ENCODE data around the gene MINDY1. TPM values are rescaled to one million over a fixed set of nuclear protein-coding genes. Genes with fewer than 3 reads are reported as not detected.
A peak's percentile ranks its signal among the peaks of the same experiment; 100 is the strongest.

Gene MINDY1, protein sequence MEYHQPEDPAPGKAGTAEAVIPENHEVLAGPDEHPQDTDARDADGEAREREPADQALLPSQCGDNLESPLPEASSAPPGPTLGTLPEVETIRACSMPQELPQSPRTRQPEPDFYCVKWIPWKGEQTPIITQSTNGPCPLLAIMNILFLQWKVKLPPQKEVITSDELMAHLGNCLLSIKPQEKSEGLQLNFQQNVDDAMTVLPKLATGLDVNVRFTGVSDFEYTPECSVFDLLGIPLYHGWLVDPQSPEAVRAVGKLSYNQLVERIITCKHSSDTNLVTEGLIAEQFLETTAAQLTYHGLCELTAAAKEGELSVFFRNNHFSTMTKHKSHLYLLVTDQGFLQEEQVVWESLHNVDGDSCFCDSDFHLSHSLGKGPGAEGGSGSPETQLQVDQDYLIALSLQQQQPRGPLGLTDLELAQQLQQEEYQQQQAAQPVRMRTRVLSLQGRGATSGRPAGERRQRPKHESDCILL
- 12.8 and 13.3 TPM in 2 replicates for total RNA-seq (2013; cell fraction: nucleolus; rRNA removed)
- total RNA-seq (2014; rRNA removed), result 7.5 and 8.8 TPM in 2 replicates
- total RNA-seq (2014; rRNA removed; fragmentation: Illumina TruSeq; extraction: Trizol), result 4.4 and 4.9 TPM in 2 replicates
- 7.1 and 7.5 TPM in 2 replicates for total RNA-seq (2021)
- 3.5 TPM for polyA plus RNA-seq (2011; ENCODE audit: low read depth)
- 0.89 and 1.9 TPM in 2 replicates for polyA plus RNA-seq (2011; rRNA removed)
- polyA plus RNA-seq (2011; cell fraction: cytosol; rRNA removed), result 2.3 and 2.5 TPM in 2 replicates
- polyA plus RNA-seq (2011; cell fraction: nucleus; rRNA removed), result 3.0 and 3.6 TPM in 2 replicates
- polyA plus RNA-seq (2012), result 5.9 and 6.1 TPM in 2 replicates
- polyA plus RNA-seq (2014; fragmentation: Illumina TruSeq; extraction: Trizol), result 6.1 and 6.5 TPM in 2 replicates
- under 1 TPM; 0.48 to 0.49 TPM for polyA plus RNA-seq (2014; fragmentation: Nextera tagmentation; extraction: Ambion mirVana)
- 6.4 and 7.7 TPM in 2 replicates for polyA plus RNA-seq (2014; rRNA removed)
- 1 to 10 TPM; 3.4 to 5.1 TPM for polyA plus RNA-seq (2016; fragmentation: Nextera tagmentation; extraction: Ambion mirVana)
- polyA minus RNA-seq (2011; rRNA and poly(A)+ RNA removed), result 2.1 and 4.1 TPM in 2 replicates
- 1.5 and 1.6 TPM in 2 replicates for polyA minus RNA-seq (2011; cell fraction: cytosol; rRNA and poly(A)+ RNA removed)
- polyA minus RNA-seq (2011; cell fraction: nucleus; rRNA and poly(A)+ RNA removed), result 1.9 and 2.3 TPM in 2 replicates
- percentile 59 among the genes with signal in this experiment for Bru-seq, nascent RNA
- BruChase-seq, experiment 1, labeled RNA remaining after a 6-hour chase, result percentile 56 among the genes with signal in this experiment
- BruChase-seq, experiment 2, labeled RNA remaining after a 2-hour chase, result percentile 55 among the genes with signal in this experiment
- long read RNA-seq, experiment 1, partial matches to known transcripts, result 0 of 3 reads
- long read RNA-seq, experiment 1, other reads (novel, unspliced or antisense), result 3 of 3 reads
- long read RNA-seq, experiment 2, partial matches to known transcripts, result 1 of 3 reads
- long read RNA-seq, experiment 2, other reads (novel, unspliced or antisense), result 2 of 3 reads

DNA sequence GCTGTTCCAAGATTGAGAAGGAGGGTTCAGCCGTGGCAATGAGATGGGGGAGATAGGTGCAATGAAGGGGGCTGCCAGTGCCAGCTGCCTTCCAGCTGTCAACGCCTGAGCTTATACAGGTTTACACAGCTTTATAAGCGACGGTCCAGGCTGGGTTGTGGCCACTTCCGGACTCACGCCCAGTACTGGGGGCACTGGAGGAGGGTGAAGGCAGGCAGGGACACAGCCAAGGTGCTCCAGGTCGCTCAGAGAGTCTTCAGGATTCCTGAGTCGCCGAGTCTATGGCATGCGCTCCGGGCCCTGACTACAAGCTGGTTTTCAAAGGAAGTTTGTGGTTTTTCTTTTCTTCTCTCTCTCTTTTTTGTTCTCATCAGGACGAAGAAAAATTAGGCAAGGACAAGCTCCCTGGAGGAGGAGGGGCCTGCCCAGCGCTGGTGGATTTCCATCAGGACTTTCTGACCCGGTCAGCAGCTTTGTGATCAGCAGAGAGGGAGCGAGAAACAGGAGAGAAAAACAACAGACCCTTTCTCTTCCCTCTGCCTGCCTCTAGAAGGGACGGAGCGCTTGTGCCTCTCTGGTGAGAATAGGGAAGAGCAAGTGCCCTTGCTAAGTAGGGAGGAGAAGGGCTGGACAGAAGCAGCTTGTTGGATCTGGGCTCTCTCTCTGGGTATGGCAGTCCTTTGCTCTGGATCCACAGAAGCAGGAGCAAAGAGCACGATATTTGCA lies at the start of gene MINDY1:
Gene MINDY1, minus strand, starts transcription at position 576 of the 726 bp plus-strand sequence. CDS start 4,285 bp downstream, outside the sequence.
- Histone ChIP-seq H3K9me3 (replicated peaks; ENCODE audit: control insufficient read depth, insufficient read depth, low read length) (no peaks in the 10 kb centered on the region), H3K27me3 (replicated peaks in 1 of 2; ENCODE audit: control insufficient read depth in 2 of 2, insufficient read depth in 2 of 2, low read length in 1 of 2) (no peaks in the 10 kb centered on the region), H3K4me1 (ENCODE audit: control insufficient read depth, insufficient read depth, low read length) (peaks cover 12% of the 10 kb centered on the region), H3K9ac (ENCODE audit: control insufficient read depth, insufficient read depth, low read length) (peak within 1 kb of the TSS; percentile 66), H3K27ac (ENCODE audit: control insufficient read depth, insufficient read depth) (peak within 1 kb of the TSS; percentile 73), H4K20me1 (ENCODE audit: control insufficient read depth, insufficient read depth) (no peaks in the 10 kb centered on the region), H3K36me3 (ENCODE audit: control insufficient read depth in 2 of 2, insufficient read depth in 2 of 2, low read length in 1 of 2) (no peaks in the 10 kb centered on the region; a peak in 1 of 4 replicates), H3K79me2 (ENCODE audit: control insufficient read depth, insufficient read depth, low read length) (peaks cover 16% of the 10 kb centered on the region), H2AFZ (ENCODE audit: control insufficient read depth, low read depth, low read length) (peak within 1 kb of the TSS; percentile 94), H3K4me3 (peak within 1 kb of the TSS; percentile 73), H3K4me2 (ENCODE audit: control insufficient read depth, insufficient read depth) (peak within 1 kb of the TSS; percentile 100)
- CTCF ChIA-PET, result interaction anchor here (0.6 to 16.2 kb wide), 18 partner anchors 10 to 490 kb away, joined by 3 to 252 read pairs (median 4); partner anchors contain the start of genes ANXA9, C1orf56, CDC42SE1 and CERS2
- RAD21 ChIA-PET (ENCODE audit: unreplicated experiment), result interaction anchor here (0.7 to 2.1 kb wide), 10 partner anchors 11 to 183 kb away, joined by 3 to 20 read pairs (median 4); partner anchors contain the start of genes C1orf56, CERS2, TNFAIP8L2 and VPS72
- in situ Hi-C loops (cut with MboI) (no loop called here), intact Hi-C loops (cut with micrococcal nuclease; ENCODE audit: unreplicated experiment) (no loop called here)
- DNase-seq (ENCODE audit: low read depth, low spot score) (peak; percentile 32), FAIRE-seq (peak; percentile 59), ATAC-seq (peak; percentile 71)
- POLR2A ChIA-PET, result interaction anchor here (0.6 to 1.7 kb wide), 14 partner anchors 10 to 1119 kb away, joined by 3 to 7 read pairs (median 4); partner anchors contain the start of genes ENSA and TNFAIP8L2
- SMC1A ChIA-PET (ENCODE audit: uncharacterized antibody, unreplicated experiment), result interaction anchor here (0.7 to 3.6 kb wide), 12 partner anchors 11 to 490 kb away, joined by 3 to 34 read pairs (median 4); partner anchors contain the start of genes CDC42SE1, MLLT11 and TNFAIP8L2
- no TSS peak for BruUV-seq (replicated peaks)
- 11% methylated on average over 18 of the region's 18 CpGs for WGBS (ENCODE audit: insufficient coverage, insufficient replicate concordance, low lambda C conversion rate, missing lambda C conversion rate)
- peak; percentile 63 for TF ChIP-seq IKZF1 (conservative IDR thresholded peaks at IDR 0.05)
- TF ChIP-seq HDGF (IDR thresholded peaks at IDR 0.05), result no peak
- TF ChIP-seq FOS (IDR thresholded peaks at IDR 0.05; ENCODE audit: borderline replicate concordance, extremely low read depth, insufficient read length), result no peak
- TF ChIP-seq, protein P1, sequence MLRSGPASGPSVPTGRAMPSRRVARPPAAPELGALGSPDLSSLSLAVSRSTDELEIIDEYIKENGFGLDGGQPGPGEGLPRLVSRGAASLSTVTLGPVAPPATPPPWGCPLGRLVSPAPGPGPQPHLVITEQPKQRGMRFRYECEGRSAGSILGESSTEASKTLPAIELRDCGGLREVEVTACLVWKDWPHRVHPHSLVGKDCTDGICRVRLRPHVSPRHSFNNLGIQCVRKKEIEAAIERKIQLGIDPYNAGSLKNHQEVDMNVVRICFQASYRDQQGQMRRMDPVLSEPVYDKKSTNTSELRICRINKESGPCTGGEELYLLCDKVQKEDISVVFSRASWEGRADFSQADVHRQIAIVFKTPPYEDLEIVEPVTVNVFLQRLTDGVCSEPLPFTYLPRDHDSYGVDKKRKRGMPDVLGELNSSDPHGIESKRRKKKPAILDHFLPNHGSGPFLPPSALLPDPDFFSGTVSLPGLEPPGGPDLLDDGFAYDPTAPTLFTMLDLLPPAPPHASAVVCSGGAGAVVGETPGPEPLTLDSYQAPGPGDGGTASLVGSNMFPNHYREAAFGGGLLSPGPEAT (IDR thresholded peaks at IDR 0.05; ENCODE audit: low read depth), result 0 out of 2 replicates have a peak, but pooled peaks have one; percentile 21
- TF ChIP-seq POLR2A (IDR thresholded peaks at IDR 0.05; ENCODE audit: low read depth, low read length), result peak; percentile 60
- TF ChIP-seq TCF12 (IDR thresholded peaks at IDR 0.05; ENCODE audit: low read depth, low read length), result 0 out of 2 replicates have a peak, but pooled peaks have one; percentile 26
- TF ChIP-seq, protein P2, sequence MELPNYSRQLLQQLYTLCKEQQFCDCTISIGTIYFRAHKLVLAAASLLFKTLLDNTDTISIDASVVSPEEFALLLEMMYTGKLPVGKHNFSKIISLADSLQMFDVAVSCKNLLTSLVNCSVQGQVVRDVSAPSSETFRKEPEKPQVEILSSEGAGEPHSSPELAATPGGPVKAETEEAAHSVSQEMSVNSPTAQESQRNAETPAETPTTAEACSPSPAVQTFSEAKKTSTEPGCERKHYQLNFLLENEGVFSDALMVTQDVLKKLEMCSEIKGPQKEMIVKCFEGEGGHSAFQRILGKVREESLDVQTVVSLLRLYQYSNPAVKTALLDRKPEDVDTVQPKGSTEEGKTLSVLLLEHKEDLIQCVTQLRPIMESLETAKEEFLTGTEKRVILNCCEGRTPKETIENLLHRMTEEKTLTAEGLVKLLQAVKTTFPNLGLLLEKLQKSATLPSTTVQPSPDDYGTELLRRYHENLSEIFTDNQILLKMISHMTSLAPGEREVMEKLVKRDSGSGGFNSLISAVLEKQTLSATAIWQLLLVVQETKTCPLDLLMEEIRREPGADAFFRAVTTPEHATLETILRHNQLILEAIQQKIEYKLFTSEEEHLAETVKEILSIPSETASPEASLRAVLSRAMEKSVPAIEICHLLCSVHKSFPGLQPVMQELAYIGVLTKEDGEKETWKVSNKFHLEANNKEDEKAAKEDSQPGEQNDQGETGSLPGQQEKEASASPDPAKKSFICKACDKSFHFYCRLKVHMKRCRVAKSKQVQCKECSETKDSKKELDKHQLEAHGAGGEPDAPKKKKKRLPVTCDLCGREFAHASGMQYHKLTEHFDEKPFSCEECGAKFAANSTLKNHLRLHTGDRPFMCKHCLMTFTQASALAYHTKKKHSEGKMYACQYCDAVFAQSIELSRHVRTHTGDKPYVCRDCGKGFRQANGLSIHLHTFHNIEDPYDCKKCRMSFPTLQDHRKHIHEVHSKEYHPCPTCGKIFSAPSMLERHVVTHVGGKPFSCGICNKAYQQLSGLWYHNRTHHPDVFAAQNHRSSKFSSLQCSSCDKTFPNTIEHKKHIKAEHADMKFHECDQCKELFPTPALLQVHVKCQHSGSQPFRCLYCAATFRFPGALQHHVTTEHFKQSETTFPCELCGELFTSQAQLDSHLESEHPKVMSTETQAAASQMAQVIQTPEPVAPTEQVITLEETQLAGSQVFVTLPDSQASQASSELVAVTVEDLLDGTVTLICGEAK (IDR thresholded peaks at IDR 0.05; ENCODE audit: borderline replicate concordance), result peak; percentile 24; the same call in 1 of the 2 replicates
- no peak for TF ChIP-seq RELA (IDR thresholded peaks at IDR 0.05; ENCODE audit: borderline replicate concordance, partially characterized antibody)
